RPMI7951 (cell line): ENCODE data around the gene GLYATL1. TPM values are rescaled to one million over a fixed set of nuclear protein-coding genes. Genes with fewer than 3 reads are reported as not detected.
A peak's percentile ranks its signal among the peaks of the same experiment; 100 is the strongest.

Experiments
- DNase-seq: peaks from one replicate; pipeline ENCODE4 v3.0.0-alpha.2; 2012; ENCODE audit warnings: low read depth
- total RNA-seq: library from RNA; depleted of rRNA; stranded (reverse); fragments of >200 nt; shearing (Covaris generic); gene quantifications from 2 replicates; pipeline ENCODE4 v1.2.3, GENCODE V29; 2014; rRNA removed

The GLYATL1 gene
- 1.1 and 1.3 TPM in 2 replicates for total RNA-seq

GRCh38 chr11:58939277-58939676, at the start of gene GLYATL1:
GLYATL1 (plus strand) TSS chr11:58939488; CDS start chr11:58947088, 7,600 bp downstream.
- DNase-seq = no peak

GRCh38 chr11:58893899-58894298, 45.4 kb upstream of the GLYATL1 start:
- DNase-seq = no peak

GRCh38 chr11:58898106-58898505, 41.2 kb upstream of the GLYATL1 start:
- DNase-seq = no peak

GRCh38 chr11:58900479-58901420, 38.5 kb upstream of the GLYATL1 start:
- peak; percentile 90 for DNase-seq

- no peak for DNase-seq
These were observed 36.4 kb upstream of the GLYATL1 start for GRCh38 chr11:58902881-58903280.

- peak; percentile 73 for DNase-seq
These were observed 34.1 kb upstream of the GLYATL1 start for GRCh38 chr11:58905011-58905720.

- DNase-seq = peak; percentile 95
These were observed 33.4 kb upstream of the GLYATL1 start for GRCh38 chr11:58905721-58906547.

- DNase-seq = no peak
These were observed 31.5 kb upstream of the GLYATL1 start for GRCh38 chr11:58907780-58908179.

- peak; percentile 51 for DNase-seq
These were observed 27.2 kb upstream of the GLYATL1 start for GRCh38 chr11:58912124-58912523.

GRCh38 chr11:58913685-58914084, 25.6 kb upstream of the GLYATL1 start:
- DNase-seq = no peak

- DNase-seq = peak; percentile 62
These were observed 24.3 kb upstream of the GLYATL1 start for GRCh38 chr11:58914821-58915543.

- no peak for DNase-seq
These were observed 22.7 kb upstream of the GLYATL1 start for GRCh38 chr11:58916637-58917036.

- DNase-seq = no peak
These were observed 22.0 kb upstream of the GLYATL1 start for GRCh38 chr11:58917159-58917783.

- peak; percentile 20 for DNase-seq
These were observed 19.7 kb upstream of the GLYATL1 start for GRCh38 chr11:58919561-58919960.

GRCh38 chr11:58919980-58920379, 19.3 kb upstream of the GLYATL1 start:
- peak; percentile 32 for DNase-seq

- DNase-seq = no peak
These were observed 17.4 kb upstream of the GLYATL1 start for GRCh38 chr11:58921778-58922390.

GRCh38 chr11:58922479-58922878, 16.8 kb upstream of the GLYATL1 start:
- DNase-seq = no peak

GRCh38 chr11:58923300-58923788, 15.9 kb upstream of the GLYATL1 start:
- DNase-seq = peak; percentile 49

GRCh38 chr11:58924230-58924629, 15.1 kb upstream of the GLYATL1 start:
- DNase-seq = no peak

GRCh38 chr11:58926251-58926650, 13.0 kb upstream of the GLYATL1 start:
- no peak for DNase-seq
